ENCODE measurements around the gene KCP.

KCP gene

GRCh38 chr7:128924707-128925588 is 14.4 kb upstream of the KCP start:
- DNase-seq, result no peak
- Mint-ChIP-seq H3K27ac (no peak overlapping the region), H3K9me3 (no peaks in the 10 kb centered on the region), H3K4me3 (no peak overlapping the region), H3K4me1 (peaks cover 10% of the 10 kb centered on the region), H3K27me3 (ENCODE audit: low read depth, poor library complexity) (peaks cover 35% of the 10 kb centered on the region), H3K36me3 (ENCODE audit: low read depth) (no peaks in the 10 kb centered on the region)
- TF ChIP-seq CTCF (IDR thresholded peaks at IDR 0.05), result no peak

- Mint-ChIP-seq H3K4me1 (peaks cover 13% of the 10 kb centered on the region), H3K27ac (no peak overlapping the region), H3K27me3 (ENCODE audit: low read depth, poor library complexity) (peaks cover 50% of the 10 kb centered on the region), H3K4me3 (no peak overlapping the region), H3K9me3 (no peaks in the 10 kb centered on the region), H3K36me3 (ENCODE audit: low read depth) (no peaks in the 10 kb centered on the region)
- no peak for TF ChIP-seq CTCF (IDR thresholded peaks at IDR 0.05)
- DNase-seq, result no peak
Observed at GRCh38 chr7:128923411-128923800, 12.9 kb upstream of the KCP start.

- Mint-ChIP-seq H3K4me1 (peaks cover 13% of the 10 kb centered on the region), H3K4me3 (no peak overlapping the region), H3K9me3 (no peaks in the 10 kb centered on the region), H3K27me3 (ENCODE audit: low read depth, poor library complexity) (peaks cover 56% of the 10 kb centered on the region), H3K27ac (no peak overlapping the region), H3K36me3 (ENCODE audit: low read depth) (no peaks in the 10 kb centered on the region)
- no peak for DNase-seq
- no peak for TF ChIP-seq CTCF (IDR thresholded peaks at IDR 0.05)
Observed at GRCh38 chr7:128922496-128923410, 12.2 kb upstream of the KCP start.

GRCh38 chr7:128921866-128922440 is 11.4 kb upstream of the KCP start:
- Mint-ChIP-seq H3K36me3 (ENCODE audit: low read depth) (no peaks in the 10 kb centered on the region), H3K4me1 (peaks cover 13% of the 10 kb centered on the region), H3K27ac (no peak overlapping the region), H3K9me3 (no peaks in the 10 kb centered on the region), H3K4me3 (no peak overlapping the region), H3K27me3 (ENCODE audit: low read depth, poor library complexity) (peaks cover 64% of the 10 kb centered on the region)
- TF ChIP-seq CTCF (IDR thresholded peaks at IDR 0.05), result no peak
- DNase-seq, result no peak

- H3K4me3 Mint-ChIP-seq, result no peak overlapping the region
- H3K27me3 Mint-ChIP-seq (ENCODE audit: low read depth, poor library complexity), result peaks cover 73% of the 10 kb centered on the region
Observed at GRCh38 chr7:128920913-128921582, 10.5 kb upstream of the KCP start.

More at GRCh38 chr7:128920913-128921582, 10.5 kb upstream of the KCP start:
- peaks cover 13% of the 10 kb centered on the region for H3K4me1 Mint-ChIP-seq
- no peak overlapping the region for H3K27ac Mint-ChIP-seq
- DNase-seq, result no peak
- no peaks in the 10 kb centered on the region for H3K36me3 Mint-ChIP-seq (ENCODE audit: low read depth)
- H3K9me3 Mint-ChIP-seq, result no peaks in the 10 kb centered on the region
- TF ChIP-seq CTCF (IDR thresholded peaks at IDR 0.05), result no peak
